ENCODE measurements around the gene NR3C1. TPM values are rescaled to one million over a fixed set of nuclear protein-coding genes. Genes with fewer than 3 reads are reported as not detected.

Gene NR3C1
- total and polyA plus RNA-seq, 2 of the 13 experiments (the other 11 are each of a cell fraction or from before 2014, with no cell fraction given) = 10.0 to 24.3 TPM

DNA sequence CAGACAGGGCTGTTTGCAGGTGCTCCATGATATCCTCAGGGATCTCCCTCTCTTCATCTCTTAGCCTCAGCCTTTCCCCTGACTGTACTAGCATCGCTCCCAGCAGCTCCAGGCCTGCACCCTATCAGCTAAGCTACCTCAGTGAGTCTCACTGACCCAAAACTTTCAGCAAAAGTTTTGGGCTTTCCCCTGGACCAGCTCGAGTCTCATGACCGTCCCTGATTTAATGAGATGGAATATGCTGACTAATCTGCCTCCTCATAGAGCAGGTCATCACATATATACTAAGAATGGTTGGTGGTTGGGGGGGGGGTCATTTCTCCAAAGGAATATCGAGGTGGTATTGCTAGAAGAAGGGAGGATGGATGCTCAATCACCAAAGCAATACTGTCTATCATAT, 151.5 kb downstream of the NR3C1 start:
- POLR2A ChIA-PET = no interaction called here
- in situ Hi-C loops (cut with HindIII; ENCODE audit: extremely low pct_ligation_motif_present, low pct_unique_long_range_greater_than_20kb) = no loop called here

More for the DNA sequence above, 151.5 kb downstream of the NR3C1 start:
- Histone ChIP-seq H3K36me3 (replicated peaks in 1 of 2; ENCODE audit: control insufficient read depth in 1 of 2, insufficient read depth in 2 of 2, low read length in 2 of 2) (no peaks in the 10 kb centered on the region), H3K9me3 (ENCODE audit: low read length) (no peaks in the 10 kb centered on the region), H3K4me1 (ENCODE audit: insufficient read depth, low read length) (peaks cover 8% of the 10 kb centered on the region; the same call in 1 of the 2 replicates), H4K20me1 (ENCODE audit: insufficient read depth, low read length) (no peaks in the 10 kb centered on the region), H3K27me3 (ENCODE audit: control insufficient read depth in 1 of 2, insufficient read depth in 2 of 2, low read length in 2 of 2) (no peaks in the 10 kb centered on the region), H3K79me2 (ENCODE audit: insufficient read depth, low read length) (no peaks in the 10 kb centered on the region), H3K9ac (ENCODE audit: insufficient read depth, low read depth, low read length) (no peak overlapping the region), H3K27ac (ENCODE audit: extremely low read length, insufficient read depth, low read length) (no peak overlapping the region), H3K4me2 (ENCODE audit: low read depth, low read length) (no peak overlapping the region), H2AFZ (ENCODE audit: low read length) (no peak overlapping the region), H3K4me3 (replicated peaks in 1 of 3; ENCODE audit: insufficient read depth in 1 of 3, low read depth in 2 of 3, low read length in 3 of 3) (no peak overlapping the region)
- DNase-seq (ENCODE audit: low spot score) = no peak
- no TSS peak for BruUV-seq (replicated peaks)
- no peak for FAIRE-seq
- CTCF ChIA-PET (ENCODE audit: low intra/inter-chr PET ratio, low total read pairs) = no interaction called here
- 80% methylated on average over 3 of the region's 4 CpGs for WGBS (ENCODE audit: low lambda C conversion rate)
- intact Hi-C loops (cut with micrococcal nuclease; ENCODE audit: unreplicated experiment) = no loop called here
- TF ChIP-seq, protein P1, sequence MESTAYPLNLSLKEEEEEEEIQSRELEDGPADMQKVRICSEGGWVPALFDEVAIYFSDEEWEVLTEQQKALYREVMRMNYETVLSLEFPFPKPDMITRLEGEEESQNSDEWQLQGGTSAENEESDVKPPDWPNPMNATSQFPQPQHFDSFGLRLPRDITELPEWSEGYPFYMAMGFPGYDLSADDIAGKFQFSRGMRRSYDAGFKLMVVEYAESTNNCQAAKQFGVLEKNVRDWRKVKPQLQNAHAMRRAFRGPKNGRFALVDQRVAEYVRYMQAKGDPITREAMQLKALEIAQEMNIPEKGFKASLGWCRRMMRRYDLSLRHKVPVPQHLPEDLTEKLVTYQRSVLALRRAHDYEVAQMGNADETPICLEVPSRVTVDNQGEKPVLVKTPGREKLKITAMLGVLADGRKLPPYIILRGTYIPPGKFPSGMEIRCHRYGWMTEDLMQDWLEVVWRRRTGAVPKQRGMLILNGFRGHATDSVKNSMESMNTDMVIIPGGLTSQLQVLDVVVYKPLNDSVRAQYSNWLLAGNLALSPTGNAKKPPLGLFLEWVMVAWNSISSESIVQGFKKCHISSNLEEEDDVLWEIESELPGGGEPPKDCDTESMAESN (CRISPR knock-in tag; conservative IDR thresholded peaks at IDR 0.05) = no peak
- TF ChIP-seq, protein P2, sequence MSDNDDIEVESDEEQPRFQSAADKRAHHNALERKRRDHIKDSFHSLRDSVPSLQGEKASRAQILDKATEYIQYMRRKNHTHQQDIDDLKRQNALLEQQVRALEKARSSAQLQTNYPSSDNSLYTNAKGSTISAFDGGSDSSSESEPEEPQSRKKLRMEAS (IDR thresholded peaks at IDR 0.05) = no peak
- no peak for TF ChIP-seq HDAC1 (CRISPR knock-in tag; IDR thresholded peaks at IDR 0.05)
- TF ChIP-seq, protein P3, sequence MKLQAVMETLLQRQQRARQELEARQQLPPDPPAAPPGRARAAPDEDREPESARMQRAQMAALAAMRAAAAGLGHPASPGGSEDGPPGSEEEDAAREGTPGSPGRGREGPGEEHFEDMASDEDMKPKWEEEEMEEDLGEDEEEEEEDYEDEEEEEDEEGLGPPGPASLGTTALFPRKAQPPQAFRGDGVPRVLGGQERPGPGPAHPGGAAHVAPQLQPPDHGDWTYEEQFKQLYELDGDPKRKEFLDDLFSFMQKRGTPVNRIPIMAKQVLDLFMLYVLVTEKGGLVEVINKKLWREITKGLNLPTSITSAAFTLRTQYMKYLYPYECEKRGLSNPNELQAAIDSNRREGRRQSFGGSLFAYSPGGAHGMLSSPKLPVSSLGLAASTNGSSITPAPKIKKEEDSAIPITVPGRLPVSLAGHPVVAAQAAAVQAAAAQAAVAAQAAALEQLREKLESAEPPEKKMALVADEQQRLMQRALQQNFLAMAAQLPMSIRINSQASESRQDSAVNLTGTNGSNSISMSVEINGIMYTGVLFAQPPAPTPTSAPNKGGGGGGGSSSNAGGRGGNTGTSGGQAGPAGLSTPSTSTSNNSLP (IDR thresholded peaks at IDR 0.05; ENCODE audit: low read depth, low read length) = no peak
- no peak for TF ChIP-seq ATF1 (CRISPR knock-in tag; IDR thresholded peaks at IDR 0.05)
- TF ChIP-seq ZFP36L2 (CRISPR knock-in tag; IDR thresholded peaks at IDR 0.05) = no peak
- TF ChIP-seq NR2F6 (IDR thresholded peaks at IDR 0.05) = no peak
- TF ChIP-seq NR2F6 (CRISPR knock-in tag; IDR thresholded peaks at IDR 0.05) = no peak
- TF ChIP-seq ZBTB20 (CRISPR knock-in tag; IDR thresholded peaks at IDR 0.05; ENCODE audit: borderline replicate concordance, low read depth) = no peak
- no peak for TF ChIP-seq FOSL2 (CRISPR knock-in tag; IDR thresholded peaks at IDR 0.05)
- no peak for TF ChIP-seq KDM1A (CRISPR knock-in tag; IDR thresholded peaks at IDR 0.05)
- TF ChIP-seq, protein P4, sequence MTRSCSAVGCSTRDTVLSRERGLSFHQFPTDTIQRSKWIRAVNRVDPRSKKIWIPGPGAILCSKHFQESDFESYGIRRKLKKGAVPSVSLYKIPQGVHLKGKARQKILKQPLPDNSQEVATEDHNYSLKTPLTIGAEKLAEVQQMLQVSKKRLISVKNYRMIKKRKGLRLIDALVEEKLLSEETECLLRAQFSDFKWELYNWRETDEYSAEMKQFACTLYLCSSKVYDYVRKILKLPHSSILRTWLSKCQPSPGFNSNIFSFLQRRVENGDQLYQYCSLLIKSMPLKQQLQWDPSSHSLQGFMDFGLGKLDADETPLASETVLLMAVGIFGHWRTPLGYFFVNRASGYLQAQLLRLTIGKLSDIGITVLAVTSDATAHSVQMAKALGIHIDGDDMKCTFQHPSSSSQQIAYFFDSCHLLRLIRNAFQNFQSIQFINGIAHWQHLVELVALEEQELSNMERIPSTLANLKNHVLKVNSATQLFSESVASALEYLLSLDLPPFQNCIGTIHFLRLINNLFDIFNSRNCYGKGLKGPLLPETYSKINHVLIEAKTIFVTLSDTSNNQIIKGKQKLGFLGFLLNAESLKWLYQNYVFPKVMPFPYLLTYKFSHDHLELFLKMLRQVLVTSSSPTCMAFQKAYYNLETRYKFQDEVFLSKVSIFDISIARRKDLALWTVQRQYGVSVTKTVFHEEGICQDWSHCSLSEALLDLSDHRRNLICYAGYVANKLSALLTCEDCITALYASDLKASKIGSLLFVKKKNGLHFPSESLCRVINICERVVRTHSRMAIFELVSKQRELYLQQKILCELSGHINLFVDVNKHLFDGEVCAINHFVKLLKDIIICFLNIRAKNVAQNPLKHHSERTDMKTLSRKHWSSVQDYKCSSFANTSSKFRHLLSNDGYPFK (CRISPR knock-in tag; IDR thresholded peaks at IDR 0.05; ENCODE audit: borderline replicate concordance) = no peak
- no peak for TF ChIP-seq PRMT3 (CRISPR knock-in tag; IDR thresholded peaks at IDR 0.05; ENCODE audit: borderline replicate concordance, low read depth)
- TF ChIP-seq ZNF703 (CRISPR knock-in tag; IDR thresholded peaks at IDR 0.05; ENCODE audit: borderline replicate concordance) = no peak
- no peak for TF ChIP-seq CBX5 (CRISPR knock-in tag; IDR thresholded peaks at IDR 0.05; ENCODE audit: borderline replicate concordance)
- TF ChIP-seq ZNF619 (CRISPR knock-in tag; IDR thresholded peaks at IDR 0.05) = no peak
- TF ChIP-seq NFIC (IDR thresholded peaks at IDR 0.05; ENCODE audit: low read length) = no peak
- ATAC-seq = no peak

Data from HepG2 (cell line).